Measurements from ENCODE around the gene VPS35. TPM values are rescaled to one million over a fixed set of nuclear protein-coding genes. Genes with fewer than 3 reads are reported as not detected.

VPS35 gene
- polyA plus RNA-seq, 1 donor from 2014 or later: 155 TPM

- H3K9ac ChIP-seq (ENCODE audit: low read length): no peak overlapping the region
- H3K4me3 ChIP-seq (ENCODE audit: low read length): no peak overlapping the region
- H3K4me2 ChIP-seq (ENCODE audit: low read length): no peak overlapping the region
Observed at GRCh38 chr16:46691726-46692125, 2.7 kb upstream of the VPS35 start.

DNA sequence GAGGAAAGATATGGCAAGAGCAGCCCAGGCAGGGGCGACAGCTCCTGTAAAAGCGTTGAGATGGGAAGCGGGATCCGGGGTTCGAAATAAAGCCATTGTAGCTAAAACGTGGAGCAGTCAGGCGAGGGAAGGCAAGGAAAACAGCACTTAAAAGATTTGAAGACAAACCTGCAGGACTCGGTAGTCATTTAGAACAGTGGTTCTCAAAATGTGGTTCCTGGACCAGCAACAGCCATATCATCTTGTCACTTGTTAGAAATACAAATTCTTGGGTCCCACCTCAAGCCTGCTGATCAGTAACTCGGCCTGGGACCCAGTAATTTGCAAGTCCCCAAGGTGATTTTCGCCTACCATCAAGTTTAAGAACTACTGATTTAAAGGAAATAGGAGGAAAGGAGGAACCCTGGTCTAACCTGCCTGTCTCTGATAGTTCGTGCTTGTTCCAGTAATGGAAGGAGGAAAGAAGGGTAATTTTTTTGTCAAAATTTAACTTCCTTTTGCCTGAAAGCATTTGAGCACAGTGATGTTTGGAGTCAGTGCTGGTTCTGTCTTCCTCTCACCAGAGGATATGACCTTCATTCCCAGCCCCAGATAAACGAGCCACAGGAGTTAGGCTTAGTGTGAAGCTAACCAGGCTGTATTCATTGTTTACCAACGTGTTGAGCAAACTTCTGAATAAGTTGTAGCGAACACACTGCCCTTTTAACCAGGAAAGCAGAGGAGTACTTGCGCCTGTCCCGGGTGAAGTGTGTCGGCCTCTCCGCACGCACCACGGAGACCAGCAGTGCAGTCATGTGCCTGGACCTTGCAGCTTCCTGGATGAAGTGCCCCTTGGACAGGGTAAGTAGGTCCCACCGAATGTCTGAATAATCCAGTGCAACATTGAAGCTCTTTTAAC lies 1.6 kb upstream of the VPS35 start:
- peak overlapping the region; percentile 29 for H3K27ac ChIP-seq (ENCODE audit: low read length)
- peak overlapping the region; percentile 77 for H3K4me3 ChIP-seq (ENCODE audit: low read length)
- H3K9ac ChIP-seq (ENCODE audit: low read length): peak overlapping the region; percentile 92
- H4K20me1 ChIP-seq (ENCODE audit: insufficient read depth): no peaks in the 10 kb centered on the region
- H3K4me2 ChIP-seq (ENCODE audit: low read length): peak overlapping the region; percentile 97
- no peaks in the 10 kb centered on the region for H3F3A ChIP-seq (ENCODE audit: insufficient read depth, low read length, poor library complexity, severe bottlenecking)
- no peaks in the 10 kb centered on the region for H3K9me3 ChIP-seq (ENCODE audit: low read length)
- H2AFZ ChIP-seq (ENCODE audit: low read depth, low read length): peak overlapping the region; percentile 38
- peaks cover 49% of the 10 kb centered on the region for H3K79me2 ChIP-seq (replicated peaks; ENCODE audit: insufficient read depth, low read length)
- no peaks in the 10 kb centered on the region for H3K27me3 ChIP-seq (ENCODE audit: insufficient read depth, low read depth, low read length)
- H3K36me3 ChIP-seq (ENCODE audit: insufficient read depth, low read length): no peaks in the 10 kb centered on the region
- H3K9me2 ChIP-seq (ENCODE audit: insufficient read depth, low read length): no peaks in the 10 kb centered on the region
- TF ChIP-seq MXI1 (conservative IDR thresholded peaks at IDR 0.05; ENCODE audit: poor library complexity, severe bottlenecking) (no peak), SMC3 (conservative IDR thresholded peaks at IDR 0.05; ENCODE audit: poor library complexity) (peak; percentile 32), EZH2 (IDR thresholded peaks at IDR 0.05; ENCODE audit: borderline replicate concordance, insufficient read depth, low read length, poor library complexity, severe bottlenecking) (no peak), EP300 (conservative IDR thresholded peaks at IDR 0.05; ENCODE audit: poor library complexity, severe bottlenecking) (no peak), RAD21 (conservative IDR thresholded peaks at IDR 0.05) (peak; percentile 1)
- TF ChIP-seq, protein P1, sequence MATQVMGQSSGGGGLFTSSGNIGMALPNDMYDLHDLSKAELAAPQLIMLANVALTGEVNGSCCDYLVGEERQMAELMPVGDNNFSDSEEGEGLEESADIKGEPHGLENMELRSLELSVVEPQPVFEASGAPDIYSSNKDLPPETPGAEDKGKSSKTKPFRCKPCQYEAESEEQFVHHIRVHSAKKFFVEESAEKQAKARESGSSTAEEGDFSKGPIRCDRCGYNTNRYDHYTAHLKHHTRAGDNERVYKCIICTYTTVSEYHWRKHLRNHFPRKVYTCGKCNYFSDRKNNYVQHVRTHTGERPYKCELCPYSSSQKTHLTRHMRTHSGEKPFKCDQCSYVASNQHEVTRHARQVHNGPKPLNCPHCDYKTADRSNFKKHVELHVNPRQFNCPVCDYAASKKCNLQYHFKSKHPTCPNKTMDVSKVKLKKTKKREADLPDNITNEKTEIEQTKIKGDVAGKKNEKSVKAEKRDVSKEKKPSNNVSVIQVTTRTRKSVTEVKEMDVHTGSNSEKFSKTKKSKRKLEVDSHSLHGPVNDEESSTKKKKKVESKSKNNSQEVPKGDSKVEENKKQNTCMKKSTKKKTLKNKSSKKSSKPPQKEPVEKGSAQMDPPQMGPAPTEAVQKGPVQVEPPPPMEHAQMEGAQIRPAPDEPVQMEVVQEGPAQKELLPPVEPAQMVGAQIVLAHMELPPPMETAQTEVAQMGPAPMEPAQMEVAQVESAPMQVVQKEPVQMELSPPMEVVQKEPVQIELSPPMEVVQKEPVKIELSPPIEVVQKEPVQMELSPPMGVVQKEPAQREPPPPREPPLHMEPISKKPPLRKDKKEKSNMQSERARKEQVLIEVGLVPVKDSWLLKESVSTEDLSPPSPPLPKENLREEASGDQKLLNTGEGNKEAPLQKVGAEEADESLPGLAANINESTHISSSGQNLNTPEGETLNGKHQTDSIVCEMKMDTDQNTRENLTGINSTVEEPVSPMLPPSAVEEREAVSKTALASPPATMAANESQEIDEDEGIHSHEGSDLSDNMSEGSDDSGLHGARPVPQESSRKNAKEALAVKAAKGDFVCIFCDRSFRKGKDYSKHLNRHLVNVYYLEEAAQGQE (IDR thresholded peaks at IDR 0.05; ENCODE audit: borderline replicate concordance): peak; percentile 40

More at GRCh38 chr16:46691726-46692125, 2.7 kb upstream of the VPS35 start:
- H4K20me1 ChIP-seq (ENCODE audit: insufficient read depth): no peaks in the 10 kb centered on the region
- no peaks in the 10 kb centered on the region for H3F3A ChIP-seq (ENCODE audit: insufficient read depth, low read length, poor library complexity, severe bottlenecking)
- H3K9me2 ChIP-seq (ENCODE audit: insufficient read depth, low read length): no peaks in the 10 kb centered on the region
- H3K27ac ChIP-seq (ENCODE audit: low read length): no peak overlapping the region
- H3K27me3 ChIP-seq (ENCODE audit: insufficient read depth, low read depth, low read length): no peaks in the 10 kb centered on the region
- TF ChIP-seq EP300 (conservative IDR thresholded peaks at IDR 0.05; ENCODE audit: poor library complexity, severe bottlenecking) (no peak), EZH2 (IDR thresholded peaks at IDR 0.05; ENCODE audit: borderline replicate concordance, insufficient read depth, low read length, poor library complexity, severe bottlenecking) (no peak), MXI1 (conservative IDR thresholded peaks at IDR 0.05; ENCODE audit: poor library complexity, severe bottlenecking) (no peak), SMC3 (conservative IDR thresholded peaks at IDR 0.05; ENCODE audit: poor library complexity) (no peak), CTCF (IDR thresholded peaks at IDR 0.05; ENCODE audit: poor library complexity, severe bottlenecking) (no peak), RAD21 (conservative IDR thresholded peaks at IDR 0.05) (no peak), TAF1 (IDR thresholded peaks at IDR 0.05; ENCODE audit: low read depth) (no peak), POLR2AphosphoS5 (IDR thresholded peaks at IDR 0.05) (no peak)
- TF ChIP-seq, protein P1 (IDR thresholded peaks at IDR 0.05; ENCODE audit: borderline replicate concordance): no peak
- no peak overlapping the region for H2AFZ ChIP-seq (ENCODE audit: low read depth, low read length)
- no peaks in the 10 kb centered on the region for H3K9me3 ChIP-seq (ENCODE audit: low read length)
- H3K79me2 ChIP-seq (replicated peaks; ENCODE audit: insufficient read depth, low read length): peaks cover 37% of the 10 kb centered on the region
- no peaks in the 10 kb centered on the region for H3K36me3 ChIP-seq (ENCODE audit: insufficient read depth, low read length)
